Gastrocnemius medialis (tissue), 4 donors: ENCODE results near the gene LDHAL6A. TPM values are rescaled to one million over a fixed set of nuclear protein-coding genes. Genes with fewer than 3 reads are reported as not detected.

Experiments
- ATAC-seq, 2 donors: fragments of 150-250 bp; one replicate each; pipeline ENCODE4 v1.9.1; 2016
- DNase-seq, 2 donors: peaks; one replicate each; pipeline ENCODE4 v3.0.0-alpha.2; 2019
- H3K27ac ChIP-seq, 4 donors: fragments of 200-600 bp; sonication (generic); 1 replicate in 1 of 4; 2 replicates in 3 of 4; pipeline ENCODE4 v1.5.1; 2016 to 2018; ENCODE audit warnings: mild to moderate bottlenecking in 2 of 4, moderate library complexity in 1 of 4
- H3K27me3 ChIP-seq, 3 donors: fragments of 200-600 bp; sonication (generic) in 2 of 3; 1 replicate in 1 of 3; 2 replicates in 2 of 3; pipeline versions ENCODE4 v1.5.1 to v1.6.0; 2016 to 2019; ENCODE audit warnings: mild to moderate bottlenecking in 1 of 3, moderate library complexity in 1 of 3
- H3K36me3 ChIP-seq, 2 donors: fragments of 200-600 bp; sonication (generic) in 1 of 2; one replicate each; pipeline ENCODE4 v1.5.1; 2017 to 2018
- H3K4me1 ChIP-seq, 2 donors: fragments of 200-600 bp; sonication (generic) in 1 of 2; one replicate each; pipeline ENCODE4 v1.5.1; 2016 to 2017; ENCODE audit warnings: mild to moderate bottlenecking in 2 of 2
- H3K4me3 ChIP-seq, 4 donors: fragments of 200-600 bp; sonication (generic) in 3 of 4; 1 replicate in 1 of 4; 2 replicates in 3 of 4; pipeline ENCODE4 v1.5.1; 2016 to 2019; ENCODE audit warnings: mild to moderate bottlenecking in 2 of 4
- H3K9me3 ChIP-seq, 3 donors: fragments of 200-600 bp; sonication (generic) in 2 of 3; 1 replicate in 1 of 3; 2 replicates in 2 of 3; pipeline ENCODE4 v1.5.1; 2016 to 2019
- POLR2A ChIP-seq, 2 donors: fragments of 450-650 bp; IDR thresholded peaks; one replicate each; pipeline ENCODE4 v1.6.1; 2017; ENCODE audit warnings: antibody characterized with exemption in 2 of 2, mild to moderate bottlenecking in 2 of 2, moderate library complexity in 2 of 2
- in situ Hi-C, 4 donors: fragments of 200-750 bp; cut with MboI; loops; one replicate each; pipeline versions ENCODE4 v1.15.0 to v1.8.0; 2017; ENCODE audit warnings: low sequenced_read_pairs in 4 of 4
- intact Hi-C: fragments of 100-400 bp; cut with DNase I; formaldehyde crosslinking; loops from one replicate; pipeline ENCODE4 v1.15.1; 2023; ENCODE audit warnings: low total_unique reads
- total RNA-seq, 4 donors: library from RNA; depleted of rRNA; stranded (reverse); fragments of >200 nt; gene quantifications; one replicate each; pipeline versions ENCODE4 v1.1.0 to v1.2.3, GENCODE V29; 2016
- TF ChIP-seq, protein P1 (sequence below), 5 experiments: fragments of 450-650 bp in 3 of 5; fragments of 200-600 bp in 2 of 5; sonication (generic) in 2 of 5; IDR thresholded peaks in 4 of 5; conservative IDR thresholded peaks in 1 of 5; 1 replicate in 4 of 5; 2 replicates in 1 of 5; pipeline ENCODE4 v1.5.1; 2016 to 2019; ENCODE audit warnings: antibody characterized with exemption in 5 of 5, mild to moderate bottlenecking in 3 of 5, moderate library complexity in 3 of 5

Gene LDHAL6A
- total RNA-seq, 4 donors from 2014 or later, result not detected

DNA sequence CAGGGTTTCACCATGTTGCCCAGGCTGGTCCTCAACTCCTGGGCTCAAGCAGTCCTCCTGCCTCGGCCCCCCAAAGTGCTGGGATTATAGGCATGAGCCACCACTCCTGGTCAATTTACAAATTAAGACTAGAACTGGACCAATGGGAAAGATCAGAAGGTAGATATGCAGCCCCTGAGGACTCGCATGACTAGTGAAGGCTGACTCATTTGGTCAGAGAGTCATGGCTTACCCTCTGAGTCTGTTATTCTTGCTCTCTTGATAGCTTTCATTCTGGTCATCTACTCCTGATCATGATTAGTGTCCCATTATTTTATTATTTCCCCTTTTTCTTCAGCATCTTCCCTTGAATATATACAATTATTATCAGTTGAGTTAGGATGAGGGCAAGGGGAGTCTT, 2.7 kb upstream of the LDHAL6A start:
- Histone ChIP-seq H3K9me3 (no peaks in the 10 kb centered on the region), H3K27ac (no peak overlapping the region), H3K4me1 (no peaks in the 10 kb centered on the region), H3K27me3 (no peaks in the 10 kb centered on the region), H3K36me3 (no peaks in the 10 kb centered on the region), H3K4me3 (no peak overlapping the region)
- no peak for DNase-seq
- ATAC-seq, result no peak
- intact Hi-C loops, result no loop called here
- TF ChIP-seq POLR2A (IDR thresholded peaks at IDR 0.05), result no peak
- TF ChIP-seq, protein P1, sequence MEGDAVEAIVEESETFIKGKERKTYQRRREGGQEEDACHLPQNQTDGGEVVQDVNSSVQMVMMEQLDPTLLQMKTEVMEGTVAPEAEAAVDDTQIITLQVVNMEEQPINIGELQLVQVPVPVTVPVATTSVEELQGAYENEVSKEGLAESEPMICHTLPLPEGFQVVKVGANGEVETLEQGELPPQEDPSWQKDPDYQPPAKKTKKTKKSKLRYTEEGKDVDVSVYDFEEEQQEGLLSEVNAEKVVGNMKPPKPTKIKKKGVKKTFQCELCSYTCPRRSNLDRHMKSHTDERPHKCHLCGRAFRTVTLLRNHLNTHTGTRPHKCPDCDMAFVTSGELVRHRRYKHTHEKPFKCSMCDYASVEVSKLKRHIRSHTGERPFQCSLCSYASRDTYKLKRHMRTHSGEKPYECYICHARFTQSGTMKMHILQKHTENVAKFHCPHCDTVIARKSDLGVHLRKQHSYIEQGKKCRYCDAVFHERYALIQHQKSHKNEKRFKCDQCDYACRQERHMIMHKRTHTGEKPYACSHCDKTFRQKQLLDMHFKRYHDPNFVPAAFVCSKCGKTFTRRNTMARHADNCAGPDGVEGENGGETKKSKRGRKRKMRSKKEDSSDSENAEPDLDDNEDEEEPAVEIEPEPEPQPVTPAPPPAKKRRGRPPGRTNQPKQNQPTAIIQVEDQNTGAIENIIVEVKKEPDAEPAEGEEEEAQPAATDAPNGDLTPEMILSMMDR (IDR thresholded peaks at IDR 0.05 in 4 of 5, conservative IDR thresholded peaks at IDR 0.05 in 1 of 5), result no peak
- in situ Hi-C loops, result no loop called here

DNA sequence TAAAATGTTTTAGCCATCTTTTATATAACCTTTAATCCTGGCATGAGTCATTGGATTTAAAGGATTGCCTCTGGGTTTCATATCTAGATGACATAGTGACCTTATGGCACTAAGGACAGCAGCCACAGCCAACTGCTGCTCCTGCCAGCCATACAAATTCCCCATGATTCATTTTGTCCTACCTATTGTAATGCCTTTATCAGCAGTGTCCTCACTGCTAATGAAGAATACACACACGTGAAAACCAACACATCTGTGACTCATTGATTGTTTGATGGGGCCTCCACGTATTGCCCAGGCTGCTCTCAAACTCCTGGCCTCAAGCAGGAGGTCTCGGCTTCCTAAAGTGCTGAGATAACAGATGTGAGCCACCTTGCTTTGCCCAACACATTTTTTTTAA, 1.8 kb downstream of the LDHAL6A start:
- Histone ChIP-seq H3K4me1 (no peaks in the 10 kb centered on the region), H3K9me3 (no peaks in the 10 kb centered on the region), H3K4me3 (no peak overlapping the region), H3K27ac (no peak overlapping the region), H3K36me3 (no peaks in the 10 kb centered on the region), H3K27me3 (no peaks in the 10 kb centered on the region)
- ATAC-seq (no peak), DNase-seq (no peak)
- intact Hi-C loops (no loop called here), in situ Hi-C loops (no loop called here)
- TF ChIP-seq, protein P1 (IDR thresholded peaks at IDR 0.05 in 4 of 5, conservative IDR thresholded peaks at IDR 0.05 in 1 of 5), result no peak
- no peak for TF ChIP-seq POLR2A (IDR thresholded peaks at IDR 0.05)

DNA sequence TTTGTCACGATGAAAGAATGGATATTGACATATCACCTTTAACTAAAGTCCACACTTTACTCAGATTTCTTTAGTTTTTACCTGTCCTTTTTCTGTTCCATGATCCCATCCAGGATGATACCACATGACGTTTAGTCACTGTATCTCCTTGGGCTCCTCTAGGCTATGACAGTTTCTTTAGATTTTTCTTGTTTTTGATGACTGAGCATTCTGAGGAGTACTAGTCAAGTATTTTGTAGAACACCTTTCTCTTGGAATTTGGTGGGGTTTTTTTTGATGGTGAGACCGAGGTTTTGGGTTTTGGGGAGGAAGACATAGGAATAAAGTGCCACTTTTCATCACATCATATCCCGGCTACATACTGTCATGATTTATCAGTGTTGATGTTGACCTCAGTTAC, 4.0 kb downstream of the LDHAL6A start:
- Histone ChIP-seq H3K27ac (no peak overlapping the region), H3K4me1 (no peaks in the 10 kb centered on the region), H3K36me3 (no peaks in the 10 kb centered on the region), H3K9me3 (no peaks in the 10 kb centered on the region), H3K4me3 (no peak overlapping the region), H3K27me3 (no peaks in the 10 kb centered on the region)
- ATAC-seq, result no peak
- no peak for DNase-seq
- intact Hi-C loops, result loop anchor here (1.0 kb wide), 1 partner anchor 36 kb away; no protein-coding TSS in a partner anchor
- in situ Hi-C loops, result no loop called here
- TF ChIP-seq, protein P1 (IDR thresholded peaks at IDR 0.05 in 4 of 5, conservative IDR thresholded peaks at IDR 0.05 in 1 of 5), result no peak
- no peak for TF ChIP-seq POLR2A (IDR thresholded peaks at IDR 0.05)

DNA sequence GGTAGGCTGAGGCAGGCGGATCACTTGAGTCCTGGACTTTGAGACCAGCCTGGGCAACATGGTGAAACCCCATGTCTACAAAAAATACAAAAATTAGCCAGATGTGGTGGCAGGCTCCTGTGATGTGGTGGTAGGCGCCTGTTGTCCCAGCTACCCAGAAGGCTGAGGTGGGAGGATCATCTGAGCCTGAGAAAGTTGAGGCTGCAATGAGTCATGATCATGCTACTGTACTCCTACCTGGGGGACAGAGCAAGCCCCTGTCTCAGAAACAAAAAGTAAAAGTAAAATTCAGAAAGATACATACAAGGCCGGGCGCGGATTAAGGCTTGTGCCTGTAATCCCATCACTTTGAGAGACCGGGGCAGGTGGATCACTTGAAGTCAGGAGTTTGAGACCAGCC, 6.3 kb downstream of the LDHAL6A start:
- in situ Hi-C loops, result no loop called here
- Histone ChIP-seq H3K36me3 (no peaks in the 10 kb centered on the region), H3K27ac (no peak overlapping the region), H3K27me3 (no peaks in the 10 kb centered on the region), H3K9me3 (no peaks in the 10 kb centered on the region), H3K4me3 (no peak overlapping the region), H3K4me1 (no peaks in the 10 kb centered on the region)
- no peak for ATAC-seq
- no peak for DNase-seq
- TF ChIP-seq, protein P1 (IDR thresholded peaks at IDR 0.05 in 4 of 5, conservative IDR thresholded peaks at IDR 0.05 in 1 of 5), result no peak
- intact Hi-C loops, result no loop called here

DNA sequence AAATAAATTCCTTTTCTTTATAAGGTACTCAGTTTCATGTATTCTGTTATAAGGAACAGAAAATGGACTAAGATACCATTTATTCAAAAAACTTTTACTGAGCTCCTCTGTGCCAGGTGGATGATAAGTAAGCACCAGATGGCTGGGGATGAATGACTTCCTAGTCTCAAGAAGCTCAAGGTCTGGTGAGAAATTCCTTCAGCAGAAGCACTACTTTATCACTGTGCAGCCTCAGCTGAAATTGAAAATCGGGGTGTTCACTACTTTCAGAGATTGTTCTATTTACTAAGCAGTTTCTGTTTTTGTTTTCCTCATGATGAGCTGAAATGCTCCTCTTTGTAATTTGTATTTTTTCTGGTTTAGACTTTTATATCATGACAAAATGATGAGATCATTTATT, 7.8 kb downstream of the LDHAL6A start:
- in situ Hi-C loops, result no loop called here
- H3K9me3 ChIP-seq, result no peaks in the 10 kb centered on the region
- ATAC-seq, result no peak
- TF ChIP-seq, protein P1 (IDR thresholded peaks at IDR 0.05 in 4 of 5, conservative IDR thresholded peaks at IDR 0.05 in 1 of 5), result no peak
- no peak for TF ChIP-seq POLR2A (IDR thresholded peaks at IDR 0.05)
- H3K27ac ChIP-seq, result no peak overlapping the region
- no peaks in the 10 kb centered on the region for H3K36me3 ChIP-seq
- no peak for DNase-seq
- H3K4me3 ChIP-seq, result no peak overlapping the region
- H3K4me1 ChIP-seq, result no peaks in the 10 kb centered on the region
- no peaks in the 10 kb centered on the region for H3K27me3 ChIP-seq
- intact Hi-C loops, result no loop called here
